NB4 (cell line): ENCODE measurements around the gene SLC39A11.

Source experiments
- POLR2A ChIP-seq: IDR thresholded peaks from 2 replicates; pipeline ENCODE4 v1.6.1; 2011; ENCODE audit warnings: mild to moderate bottlenecking; ENCODE audit not compliant: insufficient read length; ENCODE audit errors: extremely low read depth
- TF ChIP-seq, protein P1 (sequence below): IDR thresholded peaks from 2 replicates; pipeline ENCODE4 v1.6.1; 2011; ENCODE audit warnings: low read depth, low read length
- TF ChIP-seq, protein P2 (sequence below): IDR thresholded peaks from one replicate; pipeline ENCODE4 v1.5.1; 2012; ENCODE audit warnings: low read depth, low read length

- TF ChIP-seq, protein P1, sequence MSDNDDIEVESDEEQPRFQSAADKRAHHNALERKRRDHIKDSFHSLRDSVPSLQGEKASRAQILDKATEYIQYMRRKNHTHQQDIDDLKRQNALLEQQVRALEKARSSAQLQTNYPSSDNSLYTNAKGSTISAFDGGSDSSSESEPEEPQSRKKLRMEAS: no peak
- TF ChIP-seq, protein P2, sequence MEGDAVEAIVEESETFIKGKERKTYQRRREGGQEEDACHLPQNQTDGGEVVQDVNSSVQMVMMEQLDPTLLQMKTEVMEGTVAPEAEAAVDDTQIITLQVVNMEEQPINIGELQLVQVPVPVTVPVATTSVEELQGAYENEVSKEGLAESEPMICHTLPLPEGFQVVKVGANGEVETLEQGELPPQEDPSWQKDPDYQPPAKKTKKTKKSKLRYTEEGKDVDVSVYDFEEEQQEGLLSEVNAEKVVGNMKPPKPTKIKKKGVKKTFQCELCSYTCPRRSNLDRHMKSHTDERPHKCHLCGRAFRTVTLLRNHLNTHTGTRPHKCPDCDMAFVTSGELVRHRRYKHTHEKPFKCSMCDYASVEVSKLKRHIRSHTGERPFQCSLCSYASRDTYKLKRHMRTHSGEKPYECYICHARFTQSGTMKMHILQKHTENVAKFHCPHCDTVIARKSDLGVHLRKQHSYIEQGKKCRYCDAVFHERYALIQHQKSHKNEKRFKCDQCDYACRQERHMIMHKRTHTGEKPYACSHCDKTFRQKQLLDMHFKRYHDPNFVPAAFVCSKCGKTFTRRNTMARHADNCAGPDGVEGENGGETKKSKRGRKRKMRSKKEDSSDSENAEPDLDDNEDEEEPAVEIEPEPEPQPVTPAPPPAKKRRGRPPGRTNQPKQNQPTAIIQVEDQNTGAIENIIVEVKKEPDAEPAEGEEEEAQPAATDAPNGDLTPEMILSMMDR: no peak
- TF ChIP-seq POLR2A: no peak
Observed at GRCh38 chr17:72735048-72735447, 357.4 kb downstream of the SLC39A11 start.
